Esophagus squamous epithelium (tissue), 5 donors: ENCODE data around the gene STRBP. TPM values are rescaled to one million over a fixed set of nuclear protein-coding genes. Genes with fewer than 3 reads are reported as not detected.
"Not testable (repeated sequence)": the region's sequence is repeated elsewhere in the genome, so short reads cannot be mapped to it uniquely, and the experiment has no call there.

ENCODE experiments used
- DNase-seq: peaks from one replicate; lab custom pipeline; 2025; lab: John Stamatoyannopoulos, UW
- H3K27ac ChIP-seq, 4 donors: fragments of 200-600 bp; sonication (generic); one replicate each; pipeline ENCODE4 v1.5.1; 2016 to 2019; ENCODE audit warnings: mild to moderate bottlenecking in 1 of 4
- H3K27me3 ChIP-seq, 4 donors: fragments of 200-600 bp; sonication (generic); 1 replicate in 3 of 4; 2 replicates in 1 of 4; pipeline versions ENCODE4 v1.5.1 to v1.6.0; 2017 to 2021; ENCODE audit warnings: antibody characterized with exemption in 1 of 4
- H3K36me3 ChIP-seq, 3 donors: fragments of 200-600 bp; sonication (generic); one replicate each; pipeline ENCODE4 v1.5.1; 2016 to 2019
- H3K4me1 ChIP-seq, 3 donors: fragments of 200-600 bp; sonication (generic); one replicate each; pipeline ENCODE4 v1.5.1; 2017 to 2019
- H3K4me3 ChIP-seq, 4 donors: fragments of 200-600 bp; sonication (generic); 1 replicate in 3 of 4; 2 replicates in 1 of 4; pipeline ENCODE4 v1.5.1; 2016 to 2019; ENCODE audit warnings: mild to moderate bottlenecking in 2 of 4, moderate library complexity in 1 of 4
- H3K9me3 ChIP-seq, 3 donors: fragments of 200-600 bp; sonication (generic); one replicate each; pipeline ENCODE4 v1.5.1; 2016 to 2019
- CTCF ChIP-seq, 6 experiments: fragments of 450-650 bp in 4 of 6; fragments of 200-600 bp in 2 of 6; sonication (generic) in 2 of 6; IDR thresholded peaks; one replicate each; pipeline ENCODE4 v1.5.1; 2016 to 2019; ENCODE audit warnings: antibody characterized with exemption in 6 of 6, mild to moderate bottlenecking in 4 of 6, moderate library complexity in 4 of 6
- POLR2A ChIP-seq, 4 donors: fragments of 450-650 bp; IDR thresholded peaks; one replicate each; pipeline ENCODE4 v1.6.1; 2017; ENCODE audit warnings: antibody characterized with exemption in 4 of 4, mild to moderate bottlenecking in 4 of 4, moderate library complexity in 3 of 4
- WGBS, 2 donors: methylation state at CpG; one replicate each; pipeline ENCODE4 v1.1.5; 2018; 5-methylcytosine and 5-hydroxymethylcytosine counted together
- intact Hi-C: fragments of 100-400 bp; cut with DNase I; formaldehyde crosslinking; loops from one replicate; pipeline ENCODE4 v1.15.0; 2022
- total RNA-seq, 4 donors: library from RNA; depleted of rRNA; stranded (reverse); fragments of >200 nt; gene quantifications; one replicate each; pipeline ENCODE4 v1.1.0, GENCODE V29; 2016
- donor health status: DM: yes; HTN: yes; CAD: no.

Gene STRBP
- total RNA-seq, 4 donors from 2014 or later: 22.7 to 26.1 (median 23.6) TPM

DNA sequence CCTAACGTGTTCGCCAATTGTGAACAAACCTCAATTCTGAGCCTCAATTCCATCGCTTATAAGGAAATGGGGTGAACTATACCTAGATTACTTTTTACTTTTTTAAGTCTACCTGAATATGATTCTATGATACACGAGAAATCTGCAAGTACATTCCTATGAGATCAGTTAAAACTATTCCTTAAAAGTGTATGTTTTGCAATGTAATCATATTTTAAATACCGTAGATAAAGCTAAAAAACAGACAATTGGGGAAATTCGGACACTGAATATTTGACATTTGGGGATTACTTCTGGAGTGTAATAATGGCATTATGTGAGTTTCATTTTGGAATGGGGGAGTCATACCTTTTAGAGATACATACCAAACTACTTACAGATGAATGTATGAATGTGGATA lies 62.3 kb downstream of the STRBP start:
- TF ChIP-seq POLR2A (IDR thresholded peaks at IDR 0.05): no peak
- WGBS, 2 donors: 95 to 97% methylated on average over 6 of the region's 6 CpGs
- Histone ChIP-seq H3K9me3 (no peaks in the 10 kb centered on the region), H3K36me3 (peaks cover 0 to 12% (median 0%) of the 10 kb centered on the region in 3 donors), H3K27me3 (no peaks in the 10 kb centered on the region), H3K4me1 (no peaks in the 10 kb centered on the region), H3K27ac (no peak overlapping the region), H3K4me3 (no peak overlapping the region)
- DNase-seq: no peak
- intact Hi-C loops: no loop called here

DNA sequence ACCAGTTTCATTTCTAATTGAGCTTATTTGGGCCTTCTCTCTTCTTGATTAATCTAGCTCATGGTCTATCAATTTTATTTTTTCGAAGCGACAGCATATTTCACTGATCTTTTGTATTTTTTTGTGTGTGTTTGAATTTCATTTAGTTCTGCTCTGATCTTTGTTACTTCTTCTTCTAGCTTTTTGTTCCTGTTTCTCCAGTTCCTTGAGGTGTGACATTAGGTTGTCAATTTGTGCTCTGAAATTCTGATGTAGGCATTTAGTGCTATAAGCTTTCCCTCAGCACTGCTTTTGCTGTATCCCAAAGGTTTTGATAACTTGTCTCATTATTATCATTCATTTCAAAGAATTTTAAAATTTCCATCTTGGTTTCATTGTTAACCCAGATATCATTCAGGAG lies 67.3 kb downstream of the STRBP start:
- no peak for TF ChIP-seq POLR2A (IDR thresholded peaks at IDR 0.05)
- TF ChIP-seq CTCF (IDR thresholded peaks at IDR 0.05): no peak
- Histone ChIP-seq H3K36me3 (peaks cover 0 to 12% (median 0%) of the 10 kb centered on the region in 3 donors), H3K9me3 (no peaks in the 10 kb centered on the region), H3K27ac (no peak overlapping the region), H3K27me3 (no peaks in the 10 kb centered on the region), H3K4me3 (no peak overlapping the region), H3K4me1 (no peaks in the 10 kb centered on the region)
- WGBS, 2 donors: 63 to 68% methylated on average over 2 of the region's 2 CpGs
- no peak for DNase-seq
- intact Hi-C loops: no loop called here

- H3K36me3 ChIP-seq: peaks cover 0 to 12% (median 0%) of the 10 kb centered on the region in 3 donors
- H3K9me3 ChIP-seq, H3K4me3 ChIP-seq, intact Hi-C loops, H3K4me1 ChIP-seq, H3K27ac ChIP-seq, H3K27me3 ChIP-seq, DNase-seq: not testable (repeated sequence)
- 98 to 99% methylated on average over 10 to 11 of the region's 13 CpGs for WGBS, 2 donors
These were observed 67.9 kb downstream of the STRBP start for GRCh38 chr9:123200469-123200868.

GRCh38 chr9:123196124-123196523 lies 72.3 kb downstream of the STRBP start:
- intact Hi-C loops: no loop called here
- TF ChIP-seq CTCF (IDR thresholded peaks at IDR 0.05) (no peak), POLR2A (IDR thresholded peaks at IDR 0.05) (no peak)
- WGBS, 2 donors: 95 to 100% methylated on average over 1 of the region's 1 CpG
- no peaks in the 10 kb centered on the region for H3K4me1 ChIP-seq
- no peaks in the 10 kb centered on the region for H3K27me3 ChIP-seq
- H3K27ac ChIP-seq: no peak overlapping the region
- no peaks in the 10 kb centered on the region for H3K36me3 ChIP-seq
- H3K4me3 ChIP-seq: no peak overlapping the region
- H3K9me3 ChIP-seq: no peaks in the 10 kb centered on the region
- DNase-seq: no peak

DNA sequence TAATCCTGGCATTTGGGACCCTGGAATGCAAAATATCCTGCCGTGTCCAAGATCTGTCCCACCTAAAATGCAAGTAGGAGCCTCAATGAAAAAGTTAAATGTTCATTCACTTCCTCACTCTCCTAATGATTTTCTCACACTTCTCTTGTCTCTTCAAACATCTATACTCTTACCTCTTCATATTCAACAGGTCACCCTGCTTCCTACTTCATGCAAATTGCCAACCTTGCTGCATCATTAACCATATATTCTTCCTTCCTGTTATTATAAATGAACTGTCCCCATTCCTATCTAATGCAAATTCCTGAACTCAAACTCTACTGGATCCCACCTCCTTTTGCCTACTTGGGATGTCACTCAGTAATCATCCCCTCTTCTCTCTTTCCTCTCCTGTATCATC lies 74.4 kb downstream of the STRBP start:
- Histone ChIP-seq H3K27ac (no peak overlapping the region), H3K27me3 (no peaks in the 10 kb centered on the region), H3K36me3 (no peaks in the 10 kb centered on the region), H3K4me3 (no peak overlapping the region), H3K9me3 (no peaks in the 10 kb centered on the region), H3K4me1 (no peaks in the 10 kb centered on the region)
- intact Hi-C loops: no loop called here
- DNase-seq: no peak
- TF ChIP-seq POLR2A (IDR thresholded peaks at IDR 0.05) (no peak), CTCF (IDR thresholded peaks at IDR 0.05) (no peak)
- WGBS, 2 donors: 86 to 93% methylated on average over 1 of the region's 1 CpG

- no peak overlapping the region for H3K4me3 ChIP-seq
- intact Hi-C loops: no loop called here
- no peaks in the 10 kb centered on the region for H3K27me3 ChIP-seq
- no peak overlapping the region for H3K27ac ChIP-seq
- H3K9me3 ChIP-seq: no peaks in the 10 kb centered on the region
- DNase-seq: no peak
- 76 to 90% methylated on average over 1 of the region's 1 CpG for WGBS, 2 donors
- no peaks in the 10 kb centered on the region for H3K4me1 ChIP-seq
- H3K36me3 ChIP-seq: no peaks in the 10 kb centered on the region
- TF ChIP-seq POLR2A (IDR thresholded peaks at IDR 0.05): no peak
- TF ChIP-seq CTCF (IDR thresholded peaks at IDR 0.05): no peak
These were observed 76.7 kb downstream of the STRBP start for GRCh38 chr9:123191680-123192079.
